Measurements from ENCODE around the gene CPS1. TPM values are rescaled to one million over a fixed set of nuclear protein-coding genes. Genes with fewer than 3 reads are reported as not detected.

The CPS1 gene
- total RNA-seq, 2 donors from 2014 or later: 2.7 to 3.0 TPM

GRCh38 chr2:210592726-210593125 lies 36.3 kb downstream of the CPS1 start:
- ATAC-seq (no peak), DNase-seq (no peak)
- intact Hi-C loops (cut with DNase I): no loop called here

GRCh38 chr2:210593166-210593565 lies 36.8 kb downstream of the CPS1 start:
- intact Hi-C loops (cut with DNase I): no loop called here
- DNase-seq (no peak), ATAC-seq (no peak)

GRCh38 chr2:210598219-210598618 lies 41.8 kb downstream of the CPS1 start:
- DNase-seq (no peak), ATAC-seq (no peak)
- intact Hi-C loops (cut with DNase I): no loop called here

GRCh38 chr2:210599476-210599875 lies 43.1 kb downstream of the CPS1 start:
- DNase-seq (no peak), ATAC-seq (no peak)
- intact Hi-C loops (cut with DNase I): no loop called here

- no peak for ATAC-seq
- no peak for DNase-seq
- intact Hi-C loops (cut with DNase I): no loop called here
Observed at GRCh38 chr2:210604666-210605065, 48.3 kb downstream of the CPS1 start.

- ATAC-seq: no peak
- DNase-seq: no peak
- intact Hi-C loops (cut with DNase I): no loop called here
Observed at GRCh38 chr2:210606001-210606400, 49.6 kb downstream of the CPS1 start.

GRCh38 chr2:210611466-210611865 lies 55.1 kb downstream of the CPS1 start:
- DNase-seq: no peak
- intact Hi-C loops (cut with DNase I): no loop called here
- ATAC-seq: no peak

GRCh38 chr2:210616074-210616473 lies 59.7 kb downstream of the CPS1 start:
- intact Hi-C loops (cut with DNase I): no loop called here
- no peak for ATAC-seq

GRCh38 chr2:210617318-210617717 lies 60.9 kb downstream of the CPS1 start:
- ATAC-seq (no peak), DNase-seq (no peak)
- intact Hi-C loops (cut with DNase I): no loop called here

More at GRCh38 chr2:210616074-210616473, 59.7 kb downstream of the CPS1 start:
- DNase-seq: no peak

GRCh38 chr2:210617732-210618330 lies 61.4 kb downstream of the CPS1 start:
- intact Hi-C loops (cut with DNase I): no loop called here
- no peak for DNase-seq

GRCh38 chr2:210620456-210620855 lies 64.1 kb downstream of the CPS1 start:
- intact Hi-C loops (cut with DNase I): no loop called here
- DNase-seq (no peak), ATAC-seq (no peak)

More at GRCh38 chr2:210617732-210618330, 61.4 kb downstream of the CPS1 start:
- ATAC-seq: peak; percentile 43 to 61

- ATAC-seq: no peak
- intact Hi-C loops (cut with DNase I): no loop called here
- DNase-seq: no peak
Observed at GRCh38 chr2:210623506-210623905, 67.1 kb downstream of the CPS1 start.

- intact Hi-C loops (cut with DNase I): no loop called here
- DNase-seq: no peak
- no peak for ATAC-seq
Observed at GRCh38 chr2:210626849-210627248, 70.5 kb downstream of the CPS1 start.

- ATAC-seq (no peak), DNase-seq (no peak)
- intact Hi-C loops (cut with DNase I): no loop called here
Observed at GRCh38 chr2:210630873-210631560, 74.6 kb downstream of the CPS1 start.

GRCh38 chr2:210633699-210634098 lies 77.3 kb downstream of the CPS1 start:
- intact Hi-C loops (cut with DNase I): no loop called here
- ATAC-seq: no peak
- DNase-seq: no peak

GRCh38 chr2:210635257-210635656 lies 78.9 kb downstream of the CPS1 start:
- DNase-seq: no peak
- ATAC-seq: no peak
- intact Hi-C loops (cut with DNase I): no loop called here

GRCh38 chr2:210642333-210642732 lies 85.9 kb downstream of the CPS1 start:
- intact Hi-C loops (cut with DNase I): no loop called here
- ATAC-seq: no peak
- DNase-seq: no peak

GRCh38 chr2:210647151-210647550 lies 90.8 kb downstream of the CPS1 start:
- intact Hi-C loops (cut with DNase I): no loop called here
- no peak for ATAC-seq

GRCh38 chr2:210654091-210654490 lies 97.7 kb downstream of the CPS1 start:
- intact Hi-C loops (cut with DNase I): no loop called here
- DNase-seq (no peak), ATAC-seq (no peak)

More at GRCh38 chr2:210647151-210647550, 90.8 kb downstream of the CPS1 start:
- DNase-seq: no peak

GRCh38 chr2:210655229-210655975 lies 99.0 kb downstream of the CPS1 start:
- DNase-seq: no peak
- intact Hi-C loops (cut with DNase I): no loop called here
- peak in 1 of 2 donors; percentile 38 for ATAC-seq
